Hepatic stellate cell (primary cell): Measurements from ENCODE around the gene SCAPER.
A peak's percentile ranks its signal among the peaks of the same experiment; 100 is the strongest.
"Not testable (repeated sequence)": the region's sequence is repeated elsewhere in the genome, so short reads cannot be mapped to it uniquely, and the experiment has no call there.

ENCODE experiments used
- DNase-seq: peaks from one replicate; pipeline ENCODE4 v3.0.0; 2011; ENCODE audit warnings: low spot score

The SCAPER gene

GRCh38 chr15:76480267-76480666 lies 424.9 kb downstream of the SCAPER start:
- no peak for DNase-seq

GRCh38 chr15:76470691-76471090 lies 434.4 kb downstream of the SCAPER start:
- DNase-seq: no peak

GRCh38 chr15:76468722-76469121 lies 436.4 kb downstream of the SCAPER start:
- DNase-seq: no peak

GRCh38 chr15:76467136-76467535 lies 438.0 kb downstream of the SCAPER start:
- DNase-seq: no peak

- DNase-seq: no peak
Measured at GRCh38 chr15:76465728-76466127, 439.4 kb downstream of the SCAPER start.

- no peak for DNase-seq
Measured at GRCh38 chr15:76464247-76464646, 440.9 kb downstream of the SCAPER start.

- DNase-seq: no peak
Measured at GRCh38 chr15:76460871-76461270, 444.3 kb downstream of the SCAPER start.

GRCh38 chr15:76460347-76460746 lies 444.8 kb downstream of the SCAPER start:
- DNase-seq: no peak

GRCh38 chr15:76451540-76451939 lies 453.6 kb downstream of the SCAPER start:
- no peak for DNase-seq

- no peak for DNase-seq
Measured at GRCh38 chr15:76449455-76449854, 455.7 kb downstream of the SCAPER start.

- DNase-seq: no peak
Measured at GRCh38 chr15:76448755-76449154, 456.4 kb downstream of the SCAPER start.

- DNase-seq: no peak
Measured at GRCh38 chr15:76447728-76448441, 457.3 kb downstream of the SCAPER start.

- no peak for DNase-seq
Measured at GRCh38 chr15:76440441-76440840, 464.7 kb downstream of the SCAPER start.

- DNase-seq: no peak
Measured at GRCh38 chr15:76439542-76439941, 465.6 kb downstream of the SCAPER start.

- peak; percentile 14 for DNase-seq
Measured at GRCh38 chr15:76433798-76434400, 471.2 kb downstream of the SCAPER start.

- DNase-seq: not testable (repeated sequence)
Measured at GRCh38 chr15:76433036-76433435, 472.1 kb downstream of the SCAPER start.

- DNase-seq: no peak
Measured at GRCh38 chr15:76432604-76433003, 472.5 kb downstream of the SCAPER start.

- DNase-seq: peak; percentile 8
Measured at GRCh38 chr15:76431971-76432370, 473.2 kb downstream of the SCAPER start.

- not testable (repeated sequence) for DNase-seq
Measured at GRCh38 chr15:76430711-76431110, 474.4 kb downstream of the SCAPER start.

- DNase-seq: no peak
Measured at GRCh38 chr15:76429661-76430060, 475.5 kb downstream of the SCAPER start.

GRCh38 chr15:76426941-76427340 lies 478.2 kb downstream of the SCAPER start:
- DNase-seq: no peak

GRCh38 chr15:76418352-76419140 lies 486.6 kb downstream of the SCAPER start:
- no peak for DNase-seq

GRCh38 chr15:76401285-76401684 lies 503.9 kb downstream of the SCAPER start:
- no peak for DNase-seq
